Astrocyte (in vitro differentiated cells and primary cell): Measurements from ENCODE around the gene CISD1. TPM values are rescaled to one million over a fixed set of nuclear protein-coding genes. Genes with fewer than 3 reads are reported as not detected.
"Not testable (repeated sequence)": the region's sequence is repeated elsewhere in the genome, so short reads cannot be mapped to it uniquely, and the experiment has no call there.

Source experiments
- DNase-seq: peaks from one replicate; pipeline ENCODE4 v3.0.0-alpha.2; 2010; ENCODE audit warnings: low read depth
- FAIRE-seq: peaks from 2 replicates; lab custom pipeline; 2011; peaks lifted over from hg19 to GRCh38; lab: Jason Lieb, UNC
- H2AFZ ChIP-seq: 2 replicates; pipeline ENCODE4 v1.6.0; 2012; ENCODE audit warnings: low read depth, low read length, inconsistent platforms
- H3K27ac ChIP-seq: 2 replicates; pipeline ENCODE4 v1.5.1; 2011; ENCODE audit warnings: low read depth, low read length, inconsistent platforms
- H3K27me3 ChIP-seq: 2 replicates; pipeline ENCODE4 v1.6.0; 2011; ENCODE audit warnings: low read length, inconsistent platforms; ENCODE audit not compliant: insufficient read depth
- H3K36me3 ChIP-seq: 2 replicates; pipeline ENCODE4 v1.5.1; 2011; ENCODE audit warnings: low read length, inconsistent platforms; ENCODE audit not compliant: insufficient read depth
- H3K4me1 ChIP-seq: 2 replicates; pipeline ENCODE4 v1.5.1; 2011; ENCODE audit warnings: low read length, inconsistent platforms; ENCODE audit not compliant: insufficient read depth
- H3K4me2 ChIP-seq: 2 replicates; pipeline ENCODE4 v1.6.0; 2012; ENCODE audit warnings: low read length, inconsistent platforms
- H3K4me3 ChIP-seq: 2 replicates; pipeline ENCODE4 v1.5.1; 2011; ENCODE audit warnings: low read depth, mild to moderate bottlenecking, low read length, inconsistent platforms; ENCODE audit not compliant: insufficient read depth
- H3K79me2 ChIP-seq: 2 replicates; pipeline ENCODE4 v1.6.0; 2012; ENCODE audit warnings: mild to moderate bottlenecking, low read length, inconsistent platforms; ENCODE audit not compliant: insufficient read depth
- H3K9ac ChIP-seq: 2 replicates; pipeline ENCODE4 v1.6.0; 2012; ENCODE audit warnings: mild to moderate bottlenecking, low read length, inconsistent platforms
- H3K9me3 ChIP-seq: 2 replicates; pipeline ENCODE4 v1.5.1; 2012; ENCODE audit warnings: low read depth, mild to moderate bottlenecking, low read length, inconsistent platforms; ENCODE audit not compliant: insufficient read depth
- H4K20me1 ChIP-seq: 2 replicates; pipeline ENCODE4 v1.6.0; 2012; ENCODE audit warnings: low read length, inconsistent platforms; ENCODE audit not compliant: insufficient read depth
- H3K27ac Mint-ChIP-seq: one replicate; pipeline ENCODE4 v1.8.0; 2021; ENCODE audit warnings: mild to moderate bottlenecking, mixed read lengths; ENCODE audit not compliant: unreplicated experiment
- H3K27me3 Mint-ChIP-seq: one replicate; pipeline ENCODE4 v1.8.0; 2021; ENCODE audit warnings: low read depth, mixed read lengths; ENCODE audit not compliant: unreplicated experiment
- H3K36me3 Mint-ChIP-seq: one replicate; pipeline ENCODE4 v1.8.0; 2021; ENCODE audit warnings: low read depth, mixed read lengths; ENCODE audit not compliant: unreplicated experiment
- H3K4me1 Mint-ChIP-seq: one replicate; pipeline ENCODE4 v1.8.0; 2021; ENCODE audit warnings: low read depth, mixed read lengths; ENCODE audit not compliant: unreplicated experiment
- H3K4me3 Mint-ChIP-seq: one replicate; pipeline ENCODE4 v1.8.0; 2021; ENCODE audit warnings: mild to moderate bottlenecking, moderate library complexity, mixed read lengths; ENCODE audit not compliant: unreplicated experiment
- H3K9me3 Mint-ChIP-seq: one replicate; pipeline ENCODE4 v1.8.0; 2021; ENCODE audit warnings: mild to moderate bottlenecking, mixed read lengths; ENCODE audit not compliant: unreplicated experiment
- CTCF ChIP-seq: IDR thresholded peaks from 2 replicates; pipeline ENCODE4 v1.5.1; 2011; ENCODE audit warnings: low read depth, mild to moderate bottlenecking, inconsistent platforms, low read length, moderate library complexity; ENCODE audit not compliant: insufficient read depth
- EZH2 ChIP-seq: IDR thresholded peaks from 2 replicates; pipeline ENCODE4 v1.6.1; 2012; ENCODE audit warnings: mild to moderate bottlenecking, low read length, inconsistent platforms; ENCODE audit not compliant: insufficient read depth
- total RNA-seq: library from RNA; stranded (reverse); gene quantifications from 2 replicates; pipeline ENCODE4 v1.2.1, GENCODE V29; 2021

CISD1 gene
- total RNA-seq, 1 donor from 2014 or later: 36.3 TPM

- FAIRE-seq: no peak
- no peaks in the 10 kb centered on the region for H3K4me1 ChIP-seq
- H3K4me1 Mint-ChIP-seq: peaks cover 7% of the 10 kb centered on the region
- H3K36me3 Mint-ChIP-seq: peaks cover 22% of the 10 kb centered on the region
- no peak overlapping the region for H3K4me3 ChIP-seq
- no peaks in the 10 kb centered on the region for H3K27me3 ChIP-seq
- no peaks in the 10 kb centered on the region for H4K20me1 ChIP-seq
- H2AFZ ChIP-seq: no peak overlapping the region
- no peak overlapping the region for H3K27ac ChIP-seq
- no peak overlapping the region for H3K27ac Mint-ChIP-seq
- H3K36me3 ChIP-seq: no peaks in the 10 kb centered on the region
- no peak overlapping the region for H3K4me3 Mint-ChIP-seq
- H3K79me2 ChIP-seq: peaks cover 5% of the 10 kb centered on the region
- H3K4me2 ChIP-seq: no peak overlapping the region
- no peak overlapping the region for H3K9ac ChIP-seq
- TF ChIP-seq EZH2 (no peak), CTCF (no peak)
- no peaks in the 10 kb centered on the region for H3K27me3 Mint-ChIP-seq
- H3K9me3 Mint-ChIP-seq: peaks cover 11% of the 10 kb centered on the region
- no peak for DNase-seq
- no peaks in the 10 kb centered on the region for H3K9me3 ChIP-seq
Measured at GRCh38 chr10:58254644-58255043, 14.3 kb upstream of the CISD1 start.

GRCh38 chr10:58256013-58256780, 12.8 kb upstream of the CISD1 start:
- H3K27ac ChIP-seq, H3K27me3 Mint-ChIP-seq, H3K9ac ChIP-seq, DNase-seq, H3K27me3 ChIP-seq, H3K4me2 ChIP-seq, H4K20me1 ChIP-seq, H3K4me3 ChIP-seq, H3K4me1 Mint-ChIP-seq, H3K9me3 ChIP-seq, H2AFZ ChIP-seq, H3K4me1 ChIP-seq, H3K36me3 ChIP-seq, FAIRE-seq: not testable (repeated sequence)
- peaks cover 10% of the 10 kb centered on the region for H3K79me2 ChIP-seq
- Mint-ChIP-seq H3K9me3 (peaks cover 11% of the 10 kb centered on the region), H3K4me3 (peak overlapping the region; percentile 60), H3K27ac (peak overlapping the region; percentile 62), H3K36me3 (peaks cover 22% of the 10 kb centered on the region)

- no peaks in the 10 kb centered on the region for H4K20me1 ChIP-seq
- no peaks in the 10 kb centered on the region for H3K36me3 ChIP-seq
- Mint-ChIP-seq H3K4me3 (no peak overlapping the region), H3K4me1 (peaks cover 12% of the 10 kb centered on the region), H3K9me3 (peaks cover 6% of the 10 kb centered on the region), H3K27me3 (no peaks in the 10 kb centered on the region), H3K27ac (no peak overlapping the region), H3K36me3 (peaks cover 15% of the 10 kb centered on the region)
- no peak overlapping the region for H3K9ac ChIP-seq
- FAIRE-seq: no peak
- no peaks in the 10 kb centered on the region for H3K9me3 ChIP-seq
- no peak overlapping the region for H2AFZ ChIP-seq
- H3K4me2 ChIP-seq: no peak overlapping the region
- H3K79me2 ChIP-seq: peaks cover 23% of the 10 kb centered on the region
- H3K27me3 ChIP-seq: no peaks in the 10 kb centered on the region
- no peak overlapping the region for H3K27ac ChIP-seq
- TF ChIP-seq EZH2 (no peak), CTCF (peak; percentile 14)
- H3K4me1 ChIP-seq: no peaks in the 10 kb centered on the region
- no peak overlapping the region for H3K4me3 ChIP-seq
- DNase-seq: no peak
Measured at GRCh38 chr10:58258977-58259692, 9.8 kb upstream of the CISD1 start.
